Panc1 (cell line): ENCODE data around the gene NIF3L1.

Source experiments
- CTCF ChIP-seq: fragments of 450-650 bp; IDR thresholded peaks from 2 replicates; pipeline ENCODE4 v1.5.1; 2017; ENCODE audit warnings: mild to moderate bottlenecking
- POLR2AphosphoS5 ChIP-seq: IDR thresholded peaks from 2 replicates; pipeline ENCODE4 v1.6.1; 2012; ENCODE audit warnings: mild to moderate bottlenecking, low read depth, low read length, moderate library complexity

GRCh38 chr2:200851398-200852248 is 37.5 kb upstream of the NIF3L1 start:
- TF ChIP-seq CTCF = no peak
- no peak for TF ChIP-seq POLR2AphosphoS5
